T-helper 2 cell (primary cell): Measurements from ENCODE around the gene GPR34.

Source experiments
- DNase-seq, 5 experiments: peaks; one replicate each; pipeline versions ENCODE4 v3.0.0 to v3.0.0-alpha.2; 2012 to 2022

The GPR34 gene

GRCh38 chrX:41737065-41737464, 48.3 kb downstream of the GPR34 start:
- DNase-seq, result peak in 2 of 5 experiments; percentile 5 to 82

- DNase-seq, result no peak
Measured at GRCh38 chrX:41739871-41740270, 51.1 kb downstream of the GPR34 start.
